H1 (cell line): Measurements from ENCODE around the gene THAP2.

ENCODE experiments used
- CREB1 ChIP-seq: IDR thresholded peaks from 2 replicates; pipeline ENCODE4 v1.6.1; 2012; ENCODE audit warnings: inconsistent platforms
- CTCF ChIP-seq, 3 experiments: IDR thresholded peaks; 1 replicate in 2 of 3; 2 replicates in 1 of 3; pipeline versions ENCODE4 v1.5.1 to v1.6.1; 2011; ENCODE audit warnings: low read length in 3 of 3, mild to moderate bottlenecking in 3 of 3, inconsistent platforms in 2 of 3, low read depth in 1 of 3, moderate library complexity in 1 of 3; ENCODE audit not compliant: insufficient read depth in 1 of 3; ENCODE audit errors: control extremely low read depth in 1 of 3
- EP300 ChIP-seq, 2 experiments: IDR thresholded peaks; 1 replicate in 1 of 2; 2 replicates in 1 of 2; pipeline ENCODE4 v1.6.1; 2011 to 2012; ENCODE audit warnings: low read depth in 2 of 2, low read length in 2 of 2, mild to moderate bottlenecking in 2 of 2, borderline replicate concordance in 1 of 2, inconsistent platforms in 1 of 2, moderate library complexity in 1 of 2
- EZH2 ChIP-seq: fragments of 200-600 bp; sonication (generic); IDR thresholded peaks from 2 replicates; pipeline ENCODE4 v1.7.1; 2012; ENCODE audit warnings: low read depth, mild to moderate bottlenecking, moderate library complexity, low read length, inconsistent platforms; ENCODE audit not compliant: severe bottlenecking
- ZNF274 ChIP-seq: IDR thresholded peaks from 2 replicates; pipeline ENCODE4 v1.7.0; 2012; ENCODE audit warnings: low read length, borderline replicate concordance; ENCODE audit errors: extremely low read depth

- TF ChIP-seq CTCF (IDR thresholded peaks at IDR 0.05; ENCODE audit: control extremely low read depth in 1 of 3, insufficient read depth in 1 of 3, low read depth in 1 of 3, low read length in 3 of 3) (no peak), EP300 (IDR thresholded peaks at IDR 0.05; ENCODE audit: borderline replicate concordance in 1 of 2, low read depth in 2 of 2, low read length in 2 of 2) (no peak), ZNF274 (no peak), CREB1 (no peak), EZH2 (no peak)
Observed at GRCh38 chr12:71685312-71685906, 21.3 kb downstream of the THAP2 start.
